Adrenal gland (tissue), 12 donors: ENCODE results near the gene CACNA1D. TPM values are rescaled to one million over a fixed set of nuclear protein-coding genes. Genes with fewer than 3 reads are reported as not detected.
A peak's percentile ranks its signal among the peaks of the same experiment; 100 is the strongest.

Experiments
- DNase-seq, 7 donors: peaks; one replicate each; pipeline ENCODE4 v3.0.0-alpha.2; 2019 to 2020
- H3K27ac ChIP-seq, 5 donors: fragments of 200-600 bp; sonication (generic) in 4 of 5; 1 replicate in 3 of 5; 2 replicates in 2 of 5; pipeline versions ENCODE4 v1.5.1 to v1.8.0; 2016 to 2020; ENCODE audit warnings: mild to moderate bottlenecking in 1 of 5
- H3K27me3 ChIP-seq: fragments of 200-600 bp; 2 replicates; pipeline ENCODE4 v1.8.0; 2021
- H3K36me3 ChIP-seq, 2 donors: fragments of 200-600 bp; replicated peaks in 1 of 2; 1 replicate in 1 of 2; 2 replicates in 1 of 2; pipeline versions ENCODE4 v1.5.1 to v1.8.0; 2018 to 2022
- H3K4me1 ChIP-seq, 2 donors: fragments of 200-600 bp; replicated peaks in 1 of 2; 1 replicate in 1 of 2; 2 replicates in 1 of 2; pipeline versions ENCODE4 v1.5.1 to v1.8.0; 2018 to 2021
- H3K4me3 ChIP-seq, 4 donors: fragments of 200-600 bp; sonication (generic) in 3 of 4; one replicate each; pipeline ENCODE4 v1.5.1; 2016 to 2018
- H3K9me3 ChIP-seq, 3 donors: fragments of 200-600 bp; sonication (generic) in 1 of 3; replicated peaks in 1 of 3; 1 replicate in 2 of 3; 2 replicates in 1 of 3; pipeline versions ENCODE4 v1.5.1 to v1.8.0; 2016 to 2021
- CTCF ChIP-seq, 6 experiments: fragments of 450-650 bp in 4 of 6; fragments of 200-600 bp in 2 of 6; sonication (generic) in 1 of 6; IDR thresholded peaks; 1 replicate in 5 of 6; 2 replicates in 1 of 6; pipeline versions ENCODE4 v1.5.1 to v1.8.0; 2016 to 2021; ENCODE audit warnings: antibody characterized with exemption in 6 of 6, mild to moderate bottlenecking in 2 of 6, moderate library complexity in 1 of 6
- POLR2A ChIP-seq, 2 donors: fragments of 450-650 bp; IDR thresholded peaks; one replicate each; pipeline ENCODE4 v1.6.1; 2017; ENCODE audit warnings: antibody characterized with exemption in 2 of 2, mild to moderate bottlenecking in 2 of 2, moderate library complexity in 1 of 2
- WGBS, 4 donors: extraction: QIAGEN DNeasy Blood & Tissue Kit in 2 of 4; methylation state at CpG; one replicate each; pipeline versions ENCODE4 v1.1.5 to v1.1.7; 2013 to 2017; 5-methylcytosine and 5-hydroxymethylcytosine counted together
- intact Hi-C, 2 donors: fragments of 100-400 bp; cut with DNase I; formaldehyde crosslinking; loops; one replicate each; pipeline versions ENCODE4 v1.14.1 to v1.15.0; 2022 to 2023
- polyA plus RNA-seq, 3 donors: library from polyadenylated mRNA; stranded (reverse); fragments of 200-250 nt in 2 of 3; fragments of 350-450 nt in 1 of 3; fragmentation: Illumina TruSeq in 1 of 3; extraction: RNeasy Lipid Tissue Mini Kit (QIAGEN cat#74804) in 1 of 3; gene quantifications; one replicate each; pipeline ENCODE4 v1.2.3, GENCODE V29; 2013 to 2014
- total RNA-seq, 9 donors: library from RNA; depleted of rRNA in 4 of 9; stranded (reverse); fragments of >200 nt in 4 of 9; fragments of 120-200 nt in 1 of 9; fragmentation: NEBNext Ultra II Directional in 1 of 9; extraction: Animal tissue kit (Norgen Biotek cat#: 25700) in 1 of 9; gene quantifications; one replicate each; pipeline versions ENCODE4 v1.1.0 to v1.2.4, GENCODE V29; 2013 to 2023
- donor health status: healthy with polysubstance abuse.
- donor health status: Bipolar disorder and iron deficiency.
- donor health status: DM: yes; HTN: yes; CAD: no.
- donor health status: DM: no; HTN: no; CAD: no.
- donor health status: DM: no; HTN: no; CAD: no.
- donor health status: DM: yes; HTN: yes; CAD: no.

Gene CACNA1D
- total and polyA plus RNA-seq, 12 donors = 25.8 to 111 (median 63.0) TPM

GRCh38 chr3:53823026-53823955 lies 328.9 kb downstream of the CACNA1D start:
- no peaks in the 10 kb centered on the region for H3K9me3 ChIP-seq
- intact Hi-C loops = no loop called here
- DNase-seq = peak in 2 of 7 donors; percentile 24 to 54
- TF ChIP-seq CTCF (IDR thresholded peaks at IDR 0.05) = no peak
- TF ChIP-seq POLR2A (IDR thresholded peaks at IDR 0.05) = no peak
- H3K36me3 ChIP-seq = no peaks in the 10 kb centered on the region
- H3K27me3 ChIP-seq = no peaks in the 10 kb centered on the region
- no peak overlapping the region for H3K27ac ChIP-seq
- H3K4me1 ChIP-seq = peaks cover 0 to 5% of the 10 kb centered on the region in 2 donors
- H3K4me3 ChIP-seq = no peak overlapping the region
- 86 to 96% (median 92%) methylated on average over 9 to 67 of the region's 67 CpGs for WGBS, 4 donors

GRCh38 chr3:53823956-53824657 lies 329.7 kb downstream of the CACNA1D start:
- intact Hi-C loops = no loop called here
- Histone ChIP-seq H3K9me3 (no peaks in the 10 kb centered on the region), H3K27ac (no peak overlapping the region), H3K36me3 (no peaks in the 10 kb centered on the region), H3K4me3 (no peak overlapping the region), H3K4me1 (peaks cover 0 to 5% of the 10 kb centered on the region in 2 donors), H3K27me3 (no peaks in the 10 kb centered on the region)
- WGBS, 4 donors = 54 to 73% (median 61%) methylated on average over 7 to 10 of the region's 10 CpGs
- TF ChIP-seq POLR2A (IDR thresholded peaks at IDR 0.05) (no peak), CTCF (IDR thresholded peaks at IDR 0.05) (no peak)
- DNase-seq = peak in 1 of 7 donors; percentile 45

DNA sequence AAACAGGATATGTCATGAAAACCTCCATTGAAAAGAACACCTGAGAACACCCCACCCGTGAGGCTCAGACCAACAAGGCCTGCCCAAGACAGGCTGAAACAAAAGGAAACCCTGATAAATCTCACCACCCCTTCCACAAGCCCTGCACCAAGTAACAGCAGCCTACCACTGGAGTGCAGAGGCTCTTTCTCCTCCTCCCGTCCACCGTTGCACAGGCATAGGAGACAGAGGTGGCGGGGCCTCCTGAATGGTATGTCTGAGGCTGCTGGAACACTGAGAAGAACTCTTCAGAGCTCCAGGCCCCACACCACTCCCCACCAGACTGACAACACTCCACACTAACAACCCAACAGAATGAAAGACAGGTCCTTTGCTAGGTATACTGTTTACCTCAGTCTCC lies 330.4 kb downstream of the CACNA1D start:
- Histone ChIP-seq H3K27ac (no peak overlapping the region), H3K4me3 (no peak overlapping the region), H3K27me3 (no peaks in the 10 kb centered on the region), H3K9me3 (no peaks in the 10 kb centered on the region), H3K36me3 (no peaks in the 10 kb centered on the region), H3K4me1 (peaks cover 0 to 5% of the 10 kb centered on the region in 2 donors)
- intact Hi-C loops = no loop called here
- peak in 2 of 7 donors; percentile 19 to 48 for DNase-seq
- TF ChIP-seq CTCF (IDR thresholded peaks at IDR 0.05) (no peak), POLR2A (IDR thresholded peaks at IDR 0.05) (no peak)
- 56 to 81% (median 79%) methylated on average over 2 to 4 of the region's 4 CpGs for WGBS, 4 donors

- TF ChIP-seq POLR2A (IDR thresholded peaks at IDR 0.05) (no peak), CTCF (IDR thresholded peaks at IDR 0.05) (no peak)
- intact Hi-C loops = no loop called here
- Histone ChIP-seq H3K9me3 (no peaks in the 10 kb centered on the region), H3K4me1 (peaks cover 0 to 5% of the 10 kb centered on the region in 2 donors), H3K27me3 (no peaks in the 10 kb centered on the region), H3K27ac (no peak overlapping the region), H3K36me3 (no peaks in the 10 kb centered on the region), H3K4me3 (no peak overlapping the region)
- WGBS, 4 donors = 33 to 47% (median 39%) methylated on average over 1 of the region's 1 CpG
- no peak for DNase-seq
Measured at GRCh38 chr3:53826048-53826447, 331.6 kb downstream of the CACNA1D start.
